Activated naive CD8-positive, alpha-beta T cell treated with anti-CD3 and anti-CD28 coated beads, Interleukin-2, amount 50 U/mL, for 16 hours (primary cell): ENCODE measurements around the gene PRKCE.
"Not testable (repeated sequence)": the region's sequence is repeated elsewhere in the genome, so short reads cannot be mapped to it uniquely, and the experiment has no call there.

ENCODE experiments used
- DNase-seq: peaks from one replicate; pipeline ENCODE4 v3.0.0-alpha.2; 2020; ENCODE audit warnings: low read depth, low spot score

Gene PRKCE

DNA sequence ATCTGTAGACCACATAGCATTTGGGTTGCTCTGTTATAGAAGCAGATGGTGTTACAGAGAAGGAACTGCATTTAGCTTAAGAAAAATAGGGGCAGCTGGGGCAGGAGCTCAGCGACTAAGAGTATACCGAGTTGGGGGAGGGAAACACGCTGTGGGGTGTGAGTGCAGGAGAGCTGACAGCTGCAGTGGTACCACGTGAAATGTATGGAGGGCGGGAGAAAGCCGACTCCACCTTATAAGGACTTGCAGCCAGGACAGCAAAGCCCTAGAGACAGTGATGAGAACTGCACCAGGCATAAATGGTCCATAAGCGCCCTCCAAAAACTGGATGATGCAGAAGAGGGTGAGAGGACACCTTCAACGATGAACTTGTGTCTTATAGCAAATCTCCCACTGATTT lies 237.6 kb downstream of the PRKCE start:
- no peak for DNase-seq

DNA sequence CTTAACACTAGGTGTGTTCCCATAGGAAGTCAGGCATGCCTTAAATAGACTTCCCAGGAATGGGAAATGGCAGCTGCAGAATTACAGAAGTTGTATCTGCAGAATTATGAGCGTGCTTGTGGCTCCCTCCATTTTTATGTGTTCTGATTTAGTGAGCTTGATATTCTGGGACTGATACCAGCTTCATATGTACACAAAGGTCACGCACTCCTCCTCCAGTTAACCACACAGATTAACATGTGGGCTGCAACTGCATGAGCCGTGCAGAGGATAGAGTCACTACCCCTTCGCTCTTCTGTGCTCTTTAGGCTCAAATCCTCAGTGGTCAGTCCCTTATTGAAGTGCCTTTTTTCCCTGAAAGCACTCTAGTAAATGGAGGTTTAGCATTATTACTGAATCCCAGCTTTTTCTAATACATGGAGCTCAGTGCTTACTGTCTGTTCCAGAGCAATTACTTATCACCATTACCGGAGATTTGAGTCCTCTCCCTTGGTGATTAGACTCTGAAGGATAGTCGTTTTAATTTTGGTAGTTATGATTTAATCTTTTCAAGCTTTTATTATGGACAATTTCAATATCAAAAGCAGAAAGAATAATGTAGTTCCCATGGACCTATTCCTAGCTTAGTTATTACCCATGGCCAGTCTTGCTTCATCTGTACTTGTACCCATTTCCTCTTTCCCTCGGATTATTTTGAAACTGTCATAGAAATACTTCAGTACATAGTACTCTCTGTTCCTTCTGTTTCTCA lies 238.3 kb downstream of the PRKCE start:
- no peak for DNase-seq

- DNase-seq: not testable (repeated sequence)
Measured at GRCh38 chr2:45890371-45890646, 238.8 kb downstream of the PRKCE start.

GRCh38 chr2:45890819-45891218 lies 239.3 kb downstream of the PRKCE start:
- no peak for DNase-seq

DNA sequence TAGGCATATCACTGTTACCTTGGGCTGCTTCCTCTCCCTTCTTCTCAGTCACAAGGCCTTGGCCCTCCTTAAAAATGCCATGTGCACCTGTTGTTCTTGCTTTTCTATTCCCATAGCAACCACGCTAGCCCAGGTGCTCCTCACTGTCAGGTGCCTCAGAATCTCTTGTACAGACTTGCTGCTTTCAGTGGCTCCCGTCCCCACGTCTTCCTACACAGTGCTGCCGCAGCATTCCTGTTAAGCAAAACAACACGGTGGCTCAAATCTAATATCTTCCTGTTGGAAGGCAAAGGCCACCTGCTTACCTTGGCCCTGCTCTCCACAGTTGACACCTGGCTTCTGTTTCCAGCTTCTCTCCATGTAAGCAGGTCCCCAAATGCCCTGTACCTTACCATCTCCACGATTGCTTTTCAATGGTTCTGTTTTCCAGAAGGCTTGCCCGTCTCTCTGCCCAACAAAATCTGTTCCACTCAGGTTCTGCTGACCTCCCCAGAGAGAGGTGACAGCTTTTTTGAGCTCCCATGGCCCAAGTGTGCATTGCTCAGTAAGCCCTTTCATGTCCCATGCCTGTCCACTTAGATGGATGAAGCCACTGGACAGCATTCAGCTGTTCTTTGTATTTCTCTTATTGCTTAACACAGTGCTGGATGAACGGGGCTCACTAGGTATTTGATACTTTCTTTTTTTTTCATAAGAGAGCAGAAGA lies 240.4 kb downstream of the PRKCE start:
- no peak for DNase-seq

DNA sequence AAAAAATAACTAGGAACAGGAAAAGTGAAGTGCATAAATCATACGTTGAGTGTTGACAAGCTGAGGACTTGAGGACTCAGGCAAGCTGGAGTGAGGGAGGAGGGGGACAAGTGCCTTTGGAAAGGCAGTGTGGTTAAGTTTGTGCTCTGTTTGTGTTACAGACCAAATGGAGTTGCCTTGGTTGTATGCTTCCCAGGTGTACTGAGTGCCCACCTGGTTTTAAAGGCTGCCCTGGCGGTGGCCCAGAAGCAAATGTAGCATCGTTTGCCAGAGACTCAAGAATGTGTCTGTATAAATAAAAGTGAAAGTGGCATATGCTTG lies 240.9 kb downstream of the PRKCE start:
- DNase-seq: no peak

DNA sequence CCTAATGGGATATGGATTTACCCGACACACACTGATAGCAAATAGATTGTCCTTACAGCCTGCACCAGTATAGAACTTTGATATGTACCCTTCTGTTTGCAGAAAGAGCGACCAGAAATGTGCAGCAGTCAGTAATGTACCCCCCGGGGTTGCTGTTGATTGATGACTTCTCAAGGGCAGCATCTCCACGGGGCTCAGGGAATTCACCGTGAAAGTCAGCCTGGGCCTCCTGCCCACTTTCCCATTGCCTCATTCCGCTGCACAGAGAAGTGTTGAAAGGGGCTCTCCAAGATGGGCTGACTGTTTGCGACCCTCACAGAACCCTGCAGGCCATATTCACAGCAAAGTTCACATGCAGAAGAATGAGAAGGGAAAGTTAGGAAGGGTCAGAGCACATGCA lies 241.3 kb downstream of the PRKCE start:
- DNase-seq: no peak

- no peak for DNase-seq
Measured at GRCh38 chr2:45894211-45894610, 242.7 kb downstream of the PRKCE start.

- DNase-seq: no peak
Measured at GRCh38 chr2:45895241-45895861, 243.9 kb downstream of the PRKCE start.

- DNase-seq: no peak
Measured at GRCh38 chr2:45896311-45896710, 244.8 kb downstream of the PRKCE start.

GRCh38 chr2:45897842-45898241 lies 246.4 kb downstream of the PRKCE start:
- no peak for DNase-seq

- DNase-seq: no peak
Measured at GRCh38 chr2:45898819-45899218, 247.3 kb downstream of the PRKCE start.

GRCh38 chr2:45899926-45900325 lies 248.5 kb downstream of the PRKCE start:
- no peak for DNase-seq

DNA sequence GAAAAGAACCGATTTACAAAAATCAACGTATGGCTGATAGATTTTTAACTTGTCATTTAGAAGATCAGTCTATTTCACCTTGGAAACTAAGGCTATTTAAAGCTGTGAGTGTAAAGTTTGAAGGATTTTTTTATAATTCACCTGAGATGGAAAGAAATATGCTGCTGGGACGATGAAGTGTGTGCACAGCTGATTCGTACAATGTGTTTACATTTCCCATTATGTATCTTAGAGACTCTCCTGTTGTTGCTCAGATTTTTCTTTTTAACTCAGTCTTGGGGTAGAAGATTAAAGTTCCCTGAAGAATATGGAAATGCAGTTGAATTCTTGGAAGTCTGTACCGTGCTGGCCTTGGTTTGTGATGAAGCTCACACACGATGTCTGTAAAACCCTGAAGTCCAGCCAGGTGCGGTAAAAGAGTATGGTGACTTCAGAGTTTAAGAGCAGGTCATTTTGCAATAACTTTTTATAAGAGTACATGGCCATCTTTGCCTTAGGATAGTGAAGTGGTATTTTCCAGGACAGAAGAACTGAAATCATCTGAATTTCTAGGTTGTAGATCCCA lies 250.1 kb downstream of the PRKCE start:
- DNase-seq: no peak

DNA sequence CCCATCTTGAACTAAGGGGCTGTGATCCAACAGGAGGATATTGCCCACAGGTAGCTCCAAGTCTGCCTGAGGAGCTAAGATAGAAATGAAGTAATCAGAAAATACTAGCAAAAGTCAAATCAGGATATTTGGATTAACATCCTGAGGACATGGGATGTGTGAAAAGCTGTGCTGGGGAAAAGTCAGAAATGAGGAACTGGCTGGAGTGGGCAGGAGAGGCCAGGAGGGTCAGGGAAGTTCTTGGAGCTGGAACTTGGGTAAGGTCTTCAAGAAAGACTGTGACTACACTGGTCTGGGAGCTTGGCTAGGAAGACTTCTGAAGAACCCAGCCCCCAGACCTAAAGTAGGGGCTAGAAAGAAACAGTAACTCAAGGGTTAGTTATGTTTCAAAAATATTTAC lies 250.9 kb downstream of the PRKCE start:
- DNase-seq: no peak

DNA sequence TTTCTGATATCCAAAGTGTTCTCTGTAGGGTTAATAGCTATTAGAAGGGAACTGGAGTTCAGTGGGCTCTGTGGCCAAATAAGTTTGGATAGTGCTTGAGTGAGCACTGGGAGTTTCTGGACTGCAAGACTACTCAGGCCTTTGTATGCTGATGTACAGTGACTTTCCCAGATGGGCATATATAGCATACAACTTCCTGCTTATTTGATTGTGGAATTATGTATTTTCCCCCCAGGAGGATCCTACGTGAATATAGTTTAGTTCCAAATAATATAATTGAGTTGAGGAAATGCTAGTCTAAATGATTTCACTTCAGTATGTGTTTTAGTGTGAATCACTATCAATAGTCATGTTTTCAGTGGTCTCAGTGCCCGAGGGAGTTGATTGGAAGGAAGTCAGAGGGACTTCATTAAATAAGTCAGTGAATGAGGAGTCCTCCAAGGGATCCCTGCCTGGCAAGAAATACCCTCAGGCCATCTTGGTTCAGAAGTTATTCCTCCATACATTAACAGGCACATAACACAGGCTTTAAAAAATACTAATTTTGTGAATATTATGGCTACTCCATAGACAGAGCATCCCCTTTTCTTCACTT lies 251.4 kb downstream of the PRKCE start:
- no peak for DNase-seq

DNA sequence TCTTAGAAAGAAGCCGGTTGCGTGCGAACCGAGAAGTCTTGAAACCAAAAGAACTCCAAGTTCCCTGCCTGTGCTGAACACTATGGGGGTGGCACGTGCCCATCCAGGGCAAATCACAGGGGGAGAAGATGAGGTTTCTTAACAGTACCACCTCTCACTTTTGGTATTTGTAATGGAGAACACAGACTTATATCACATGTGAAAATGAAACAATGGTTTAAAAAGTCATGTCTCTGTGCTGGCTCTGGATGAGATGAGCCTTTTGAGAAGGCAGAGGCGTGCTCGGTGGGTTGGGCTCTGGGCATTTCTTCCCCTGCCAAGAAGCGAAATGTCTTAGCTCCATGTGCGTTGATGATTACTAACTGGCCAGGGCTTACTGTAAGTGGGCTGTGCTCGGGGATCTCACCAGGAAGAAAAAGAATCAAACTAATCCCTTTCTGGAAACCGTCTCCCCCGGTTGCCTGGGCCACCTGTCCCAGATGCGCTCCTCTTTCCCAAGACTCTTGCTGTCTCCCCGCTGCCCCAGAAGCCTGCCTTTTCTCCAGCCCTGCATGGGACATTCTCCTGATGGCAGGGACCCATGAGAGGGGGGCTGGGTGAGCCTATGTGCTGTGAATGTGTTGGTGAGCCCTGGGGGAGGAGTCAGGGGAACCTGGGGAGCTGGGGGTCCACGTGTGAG lies 252.9 kb downstream of the PRKCE start:
- no peak for DNase-seq

GRCh38 chr2:45904946-45905631 lies 253.6 kb downstream of the PRKCE start:
- no peak for DNase-seq

- no peak for DNase-seq
Measured at GRCh38 chr2:45905632-45905958, 254.1 kb downstream of the PRKCE start.

GRCh38 chr2:45907592-45907991 lies 256.1 kb downstream of the PRKCE start:
- no peak for DNase-seq

- DNase-seq: no peak
Measured at GRCh38 chr2:45908316-45909170, 257.1 kb downstream of the PRKCE start.
